ENCODE measurements around the gene UBAP2L. TPM values are rescaled to one million over a fixed set of nuclear protein-coding genes. Genes with fewer than 3 reads are reported as not detected.

Gene UBAP2L
- total and polyA plus RNA-seq, 10 of the 15 experiments (the other 5 are each of a cell fraction or from before 2014, with no cell fraction given): 49.9 to 198 (median 152) TPM

DNA sequence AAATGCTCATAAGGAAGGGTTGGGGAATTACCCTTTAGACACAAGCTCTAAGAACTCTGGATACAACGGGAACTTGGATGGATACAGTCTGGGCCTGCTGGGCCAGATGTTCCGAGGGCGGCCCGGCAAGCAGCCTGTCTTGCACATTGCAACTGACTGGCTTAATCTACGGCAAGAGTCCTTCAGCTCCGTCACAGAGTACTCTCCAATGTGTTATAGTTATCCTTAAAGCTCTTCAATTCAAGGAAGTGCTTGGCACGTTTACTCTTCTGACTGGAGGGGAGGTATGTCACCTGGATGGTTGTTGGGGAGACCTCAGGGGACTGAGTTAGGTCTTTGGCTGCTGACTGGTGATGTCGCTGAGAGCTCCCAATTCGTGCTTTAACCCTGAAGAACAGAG is 13.5 kb upstream of the UBAP2L start (continued):
- TF ChIP-seq, protein P1, sequence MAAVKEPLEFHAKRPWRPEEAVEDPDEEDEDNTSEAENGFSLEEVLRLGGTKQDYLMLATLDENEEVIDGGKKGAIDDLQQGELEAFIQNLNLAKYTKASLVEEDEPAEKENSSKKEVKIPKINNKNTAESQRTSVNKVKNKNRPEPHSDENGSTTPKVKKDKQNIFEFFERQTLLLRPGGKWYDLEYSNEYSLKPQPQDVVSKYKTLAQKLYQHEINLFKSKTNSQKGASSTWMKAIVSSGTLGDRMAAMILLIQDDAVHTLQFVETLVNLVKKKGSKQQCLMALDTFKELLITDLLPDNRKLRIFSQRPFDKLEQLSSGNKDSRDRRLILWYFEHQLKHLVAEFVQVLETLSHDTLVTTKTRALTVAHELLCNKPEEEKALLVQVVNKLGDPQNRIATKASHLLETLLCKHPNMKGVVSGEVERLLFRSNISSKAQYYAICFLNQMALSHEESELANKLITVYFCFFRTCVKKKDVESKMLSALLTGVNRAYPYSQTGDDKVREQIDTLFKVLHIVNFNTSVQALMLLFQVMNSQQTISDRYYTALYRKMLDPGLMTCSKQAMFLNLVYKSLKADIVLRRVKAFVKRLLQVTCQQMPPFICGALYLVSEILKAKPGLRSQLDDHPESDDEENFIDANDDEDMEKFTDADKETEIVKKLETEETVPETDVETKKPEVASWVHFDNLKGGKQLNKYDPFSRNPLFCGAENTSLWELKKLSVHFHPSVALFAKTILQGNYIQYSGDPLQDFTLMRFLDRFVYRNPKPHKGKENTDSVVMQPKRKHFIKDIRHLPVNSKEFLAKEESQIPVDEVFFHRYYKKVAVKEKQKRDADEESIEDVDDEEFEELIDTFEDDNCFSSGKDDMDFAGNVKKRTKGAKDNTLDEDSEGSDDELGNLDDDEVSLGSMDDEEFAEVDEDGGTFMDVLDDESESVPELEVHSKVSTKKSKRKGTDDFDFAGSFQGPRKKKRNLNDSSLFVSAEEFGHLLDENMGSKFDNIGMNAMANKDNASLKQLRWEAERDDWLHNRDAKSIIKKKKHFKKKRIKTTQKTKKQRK (IDR thresholded peaks at IDR 0.05; ENCODE audit: low read depth, low read length): no peak

GRCh38 chr1:154208677-154209388 is 11.9 kb upstream of the UBAP2L start:
- SMC1A ChIA-PET (ENCODE audit: uncharacterized antibody, unreplicated experiment): interaction anchor here (2.0 kb wide), 1 partner anchor 10 kb away, joined by 8 read pairs; no protein-coding TSS in a partner anchor

More at GRCh38 chr1:154208677-154209388, 11.9 kb upstream of the UBAP2L start:
- Histone ChIP-seq H3K27me3 (replicated peaks in 1 of 2; ENCODE audit: control insufficient read depth in 2 of 2, insufficient read depth in 2 of 2, low read length in 1 of 2) (no peaks in the 10 kb centered on the region), H3K4me1 (ENCODE audit: control insufficient read depth, insufficient read depth, low read length) (no peaks in the 10 kb centered on the region), H3K36me3 (ENCODE audit: control insufficient read depth in 2 of 2, insufficient read depth in 2 of 2, low read length in 1 of 2) (peaks cover 6 to 26% of the 10 kb centered on the region in 2 experiments), H3K79me2 (ENCODE audit: control insufficient read depth, insufficient read depth, low read length) (no peaks in the 10 kb centered on the region; the same call in 1 of the 2 replicates), H3K9ac (ENCODE audit: control insufficient read depth, insufficient read depth, low read length) (no peak overlapping the region), H3K9me3 (replicated peaks; ENCODE audit: control insufficient read depth, insufficient read depth, low read length) (no peaks in the 10 kb centered on the region), H3K4me2 (ENCODE audit: control insufficient read depth, insufficient read depth) (no peak overlapping the region), H3K4me3 (no peak overlapping the region), H2AFZ (ENCODE audit: control insufficient read depth, low read depth, low read length) (no peak overlapping the region), H3K27ac (ENCODE audit: control insufficient read depth, insufficient read depth) (no peak overlapping the region), H4K20me1 (ENCODE audit: control insufficient read depth, insufficient read depth) (no peaks in the 10 kb centered on the region)
- RAD21 ChIA-PET (ENCODE audit: unreplicated experiment): no interaction called here
- 92% methylated on average over 5 of the region's 5 CpGs for WGBS (ENCODE audit: insufficient coverage, insufficient replicate concordance, low lambda C conversion rate, missing lambda C conversion rate)
- no TSS peak for BruUV-seq (replicated peaks)
- POLR2A ChIA-PET: interaction anchor here (0.6 kb wide), 1 partner anchor 1668 kb away, joined by 3 read pairs; no protein-coding TSS in a partner anchor
- FAIRE-seq: no peak
- in situ Hi-C loops (cut with MboI): no loop called here
- intact Hi-C loops (cut with micrococcal nuclease; ENCODE audit: unreplicated experiment): no loop called here
- no peak for ATAC-seq
- CTCF ChIA-PET: interaction anchor here (0.6 to 2.5 kb wide), 3 partner anchors 9 to 39 kb away, joined by 4 to 14 read pairs (median 6); no protein-coding TSS in a partner anchor
- TF ChIP-seq NR2F1 (conservative IDR thresholded peaks at IDR 0.05): no peak
- no peak for TF ChIP-seq NFYA (IDR thresholded peaks at IDR 0.05; ENCODE audit: borderline replicate concordance, low read depth, low read length)
- no peak for TF ChIP-seq SIX5 (IDR thresholded peaks at IDR 0.05; ENCODE audit: low read depth, low read length, severe bottlenecking)
- TF ChIP-seq SRF (IDR thresholded peaks at IDR 0.05; ENCODE audit: low read depth in 2 of 2, low read length in 2 of 2): no peak
- no peak for TF ChIP-seq MEF2A (IDR thresholded peaks at IDR 0.05; ENCODE audit: insufficient read depth, low read depth, low read length)
- no peak for TF ChIP-seq MXI1 (IDR thresholded peaks at IDR 0.05; ENCODE audit: low read depth, low read length)
- no peak for TF ChIP-seq WRNIP1 (IDR thresholded peaks at IDR 0.05; ENCODE audit: borderline replicate concordance, low read depth, low read length)
- no peak for TF ChIP-seq CHD2 (IDR thresholded peaks at IDR 0.05; ENCODE audit: borderline replicate concordance, low read depth, low read length)
- no peak for TF ChIP-seq RB1 (IDR thresholded peaks at IDR 0.05; ENCODE audit: borderline replicate concordance)
- TF ChIP-seq, protein P2, sequence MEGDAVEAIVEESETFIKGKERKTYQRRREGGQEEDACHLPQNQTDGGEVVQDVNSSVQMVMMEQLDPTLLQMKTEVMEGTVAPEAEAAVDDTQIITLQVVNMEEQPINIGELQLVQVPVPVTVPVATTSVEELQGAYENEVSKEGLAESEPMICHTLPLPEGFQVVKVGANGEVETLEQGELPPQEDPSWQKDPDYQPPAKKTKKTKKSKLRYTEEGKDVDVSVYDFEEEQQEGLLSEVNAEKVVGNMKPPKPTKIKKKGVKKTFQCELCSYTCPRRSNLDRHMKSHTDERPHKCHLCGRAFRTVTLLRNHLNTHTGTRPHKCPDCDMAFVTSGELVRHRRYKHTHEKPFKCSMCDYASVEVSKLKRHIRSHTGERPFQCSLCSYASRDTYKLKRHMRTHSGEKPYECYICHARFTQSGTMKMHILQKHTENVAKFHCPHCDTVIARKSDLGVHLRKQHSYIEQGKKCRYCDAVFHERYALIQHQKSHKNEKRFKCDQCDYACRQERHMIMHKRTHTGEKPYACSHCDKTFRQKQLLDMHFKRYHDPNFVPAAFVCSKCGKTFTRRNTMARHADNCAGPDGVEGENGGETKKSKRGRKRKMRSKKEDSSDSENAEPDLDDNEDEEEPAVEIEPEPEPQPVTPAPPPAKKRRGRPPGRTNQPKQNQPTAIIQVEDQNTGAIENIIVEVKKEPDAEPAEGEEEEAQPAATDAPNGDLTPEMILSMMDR (IDR thresholded peaks at IDR 0.05 in 2 of 3, conservative IDR thresholded peaks at IDR 0.05 in 1 of 3; ENCODE audit: control insufficient read depth in 2 of 3, extremely low read depth in 1 of 3, insufficient read depth in 1 of 3, low read depth in 3 of 3, low read length in 3 of 3): no peak
- DNase-seq (ENCODE audit: low read depth, low spot score): no peak
